GM12864 (cell line): ENCODE results near the gene SECISBP2.
"Not testable (repeated sequence)": the region's sequence is repeated elsewhere in the genome, so short reads cannot be mapped to it uniquely, and the experiment has no call there.

ENCODE experiments used
- DNase-seq: peaks from one replicate; pipeline ENCODE4 v3.0.0-alpha.2; 2011; ENCODE audit warnings: low read depth
- H3K4me3 ChIP-seq: 2 replicates; pipeline ENCODE4 v1.5.1; 2011; ENCODE audit warnings: mild to moderate bottlenecking, low read depth, low read length, control low read depth
- CTCF ChIP-seq: IDR thresholded peaks from 2 replicates; pipeline ENCODE4 v1.5.1; 2011; ENCODE audit warnings: low read depth, mild to moderate bottlenecking, moderate library complexity, low read length, control low read depth, inconsistent platforms; ENCODE audit errors: missing control alignments

SECISBP2 gene

GRCh38 chr9:89340332-89340731 lies 22.0 kb downstream of the SECISBP2 start:
- DNase-seq, result no peak
- no peak for TF ChIP-seq CTCF
- H3K4me3 ChIP-seq, result no peak overlapping the region

- TF ChIP-seq CTCF, result no peak
- no peak overlapping the region for H3K4me3 ChIP-seq
- no peak for DNase-seq
Measured at GRCh38 chr9:89342213-89342612, 23.9 kb downstream of the SECISBP2 start.

GRCh38 chr9:89342948-89343347 lies 24.6 kb downstream of the SECISBP2 start:
- DNase-seq, result no peak
- TF ChIP-seq CTCF, result no peak
- H3K4me3 ChIP-seq, result no peak overlapping the region

- not testable (repeated sequence) for DNase-seq
Measured at GRCh38 chr9:89343812-89344211, 25.5 kb downstream of the SECISBP2 start.

GRCh38 chr9:89345476-89345875 lies 27.2 kb downstream of the SECISBP2 start:
- H3K4me3 ChIP-seq, result no peak overlapping the region
- no peak for TF ChIP-seq CTCF
- no peak for DNase-seq

More at GRCh38 chr9:89343812-89344211, 25.5 kb downstream of the SECISBP2 start:
- H3K4me3 ChIP-seq, result not testable (repeated sequence)

GRCh38 chr9:89346696-89347095 lies 28.4 kb downstream of the SECISBP2 start:
- H3K4me3 ChIP-seq, result no peak overlapping the region
- no peak for TF ChIP-seq CTCF
- no peak for DNase-seq

- no peak for TF ChIP-seq CTCF
- no peak overlapping the region for H3K4me3 ChIP-seq
- DNase-seq, result no peak
Measured at GRCh38 chr9:89347651-89348050, 29.4 kb downstream of the SECISBP2 start.

GRCh38 chr9:89349607-89350006 lies 31.3 kb downstream of the SECISBP2 start:
- H3K4me3 ChIP-seq, result no peak overlapping the region
- no peak for TF ChIP-seq CTCF
- DNase-seq, result no peak
